HCT116 (cell line): ENCODE measurements around the gene DOCK4. TPM values are rescaled to one million over a fixed set of nuclear protein-coding genes. Genes with fewer than 3 reads are reported as not detected.

Experiments used
- ATAC-seq: fragments of 200-7000 bp; cut with Tn5 transposase; 2 replicates; pipeline ENCODE4 v1.9.1; 2020; ENCODE audit warnings: mild to moderate bottlenecking, moderate library complexity
- BruUV-seq: library from RNA; stranded (reverse); fragments of 400-500 nt; replicated peaks from 2 replicates; lab custom pipeline; 2021; lab: Mats Ljungman, UMichigan
- CTCF ChIA-PET: fragments of 300-600 bp; sonication (Branson Sonifier 250); formaldehyde crosslinking; loops from one replicate; lab custom pipeline; 2021; ENCODE audit warnings: antibody characterized with exemption; lab: Charles Lee
- POLR2A ChIA-PET: fragments of 300-600, 350-600 bp; sonication (Branson Sonifier 250); formaldehyde crosslinking; loops from one replicate; lab custom pipeline; 2021; ENCODE audit warnings: antibody characterized with exemption; lab: Charles Lee
- RAD21 ChIA-PET, 2 experiments: fragments of 300-600 bp; sonication (Branson Sonifier 250); formaldehyde crosslinking; loops; one replicate each; lab custom pipeline; 2023; ENCODE audit warnings: low total read pairs in 2 of 2; ENCODE audit not compliant: uncharacterized antibody in 2 of 2, unreplicated experiment in 2 of 2, low non-redundant PET in 1 of 2; lab: Charles Lee
- DNase-seq: peaks from one replicate; pipeline ENCODE4 v3.0.0-alpha.2; 2010; ENCODE audit warnings: low read depth, low spot score
- H2AFZ ChIP-seq: fragments of 200-600 bp; shearing (Covaris generic), sonication (generic); 2 replicates; pipeline ENCODE4 v1.6.1; 2017; ENCODE audit warnings: low read depth, mixed run types, mixed read lengths, antibody characterized with exemption, low read length; ENCODE audit not compliant: poor library complexity, severe bottlenecking
- H3K27ac ChIP-seq: 2 replicates; pipeline ENCODE4 v1.5.1; 2012; ENCODE audit warnings: low read depth, low read length
- H3K27me3 ChIP-seq: fragments of 200-600 bp; sonication (generic); 2 replicates; pipeline ENCODE4 v1.6.1; 2016; ENCODE audit warnings: mixed run types, low read length, mixed read lengths; ENCODE audit not compliant: insufficient read depth
- H3K36me3 ChIP-seq, 2 experiments: fragments of 200-500 bp in 1 of 2; fragments of 200-600 bp in 1 of 2; sonication (Bioruptor generic) in 1 of 2; sonication (generic) in 1 of 2; 2 replicates each; pipeline versions ENCODE4 v1.5.1 to v1.6.1; 2014 to 2016; ENCODE audit warnings: low read length in 2 of 2, inconsistent platforms in 1 of 2, mixed read lengths in 1 of 2, mixed run types in 1 of 2; ENCODE audit not compliant: insufficient read depth in 2 of 2, control insufficient read depth in 1 of 2
- H3K4me1 ChIP-seq, 2 experiments: fragments of 200-600 bp in 1 of 2; sonication (generic) in 1 of 2; 2 replicates each; pipeline versions ENCODE4 v1.5.1 to v1.6.1; 2012 to 2017; ENCODE audit warnings: low read length in 2 of 2, inconsistent platforms in 1 of 2, mild to moderate bottlenecking in 1 of 2, mixed read lengths in 1 of 2, mixed run types in 1 of 2, moderate library complexity in 1 of 2; ENCODE audit not compliant: insufficient read depth in 2 of 2, control insufficient read depth in 1 of 2
- H3K4me2 ChIP-seq: fragments of 200-600 bp; sonication (generic); 2 replicates; pipeline ENCODE4 v1.6.1; 2017; ENCODE audit warnings: mixed run types, low read length, mixed read lengths
- H3K4me3 ChIP-seq, 2 experiments: fragments of 200-600 bp in 1 of 2; sonication (generic) in 1 of 2; replicated peaks in 1 of 2; 2 replicates each; pipeline ENCODE4 v1.5.1; 2011 to 2016; ENCODE audit warnings: low read length in 2 of 2, control low read depth in 1 of 2, low read depth in 1 of 2, mild to moderate bottlenecking in 1 of 2, mixed read lengths in 1 of 2, mixed run types in 1 of 2
- H3K79me2 ChIP-seq: fragments of 200-600 bp; sonication (generic); 2 replicates; pipeline ENCODE4 v1.6.1; 2017; ENCODE audit warnings: mild to moderate bottlenecking, mixed run types, low read length, moderate library complexity, mixed read lengths; ENCODE audit not compliant: insufficient read depth
- H3K9ac ChIP-seq: fragments of 200-600 bp; sonication (generic); 2 replicates; pipeline ENCODE4 v1.6.1; 2016; ENCODE audit warnings: low read length, mixed read lengths
- H3K9me2 ChIP-seq: fragments of 200-600 bp; sonication (generic), shearing (Covaris generic); 2 replicates; pipeline ENCODE4 v1.6.1; 2017; ENCODE audit warnings: mixed run types, mild to moderate bottlenecking, moderate library complexity; ENCODE audit not compliant: insufficient read depth
- H3K9me3 ChIP-seq, 2 experiments: fragments of 200-500 bp in 1 of 2; fragments of 200-600 bp in 1 of 2; sonication (Bioruptor generic) in 1 of 2; sonication (generic) in 1 of 2; 2 replicates each; pipeline ENCODE4 v1.6.1; 2014 to 2017; ENCODE audit warnings: low read length in 2 of 2, mixed read lengths in 2 of 2, inconsistent platforms in 1 of 2, low read depth in 1 of 2, mild to moderate bottlenecking in 1 of 2, mixed run types in 1 of 2, moderate library complexity in 1 of 2; ENCODE audit not compliant: control insufficient read depth in 1 of 2, insufficient read depth in 1 of 2
- H4K20me1 ChIP-seq: fragments of 200-600 bp; sonication (generic), shearing (Covaris generic); 2 replicates; pipeline ENCODE4 v1.6.1; 2017; ENCODE audit warnings: mixed run types, mild to moderate bottlenecking, moderate library complexity; ENCODE audit not compliant: insufficient read depth
- ATF3 ChIP-seq: IDR thresholded peaks from 2 replicates; pipeline ENCODE4 v1.6.1; 2012
- CBX3 ChIP-seq: IDR thresholded peaks from 2 replicates; pipeline ENCODE4 v1.6.1; 2012; ENCODE audit warnings: low read depth
- CEBPB ChIP-seq: IDR thresholded peaks from 2 replicates; pipeline ENCODE4 v1.6.1; 2012; ENCODE audit warnings: low read depth
- EGR1 ChIP-seq: IDR thresholded peaks from 2 replicates; pipeline ENCODE4 v1.6.1; 2012; ENCODE audit warnings: low read depth
- EZH2 ChIP-seq: fragments of 200-600 bp; sonication (generic); IDR thresholded peaks from 2 replicates; pipeline ENCODE4 v1.6.1; 2017; ENCODE audit warnings: antibody characterized with exemption, mixed run types
- FOSL1 ChIP-seq: IDR thresholded peaks from 2 replicates; pipeline ENCODE4 v1.6.1; 2012; ENCODE audit warnings: low read depth
- JUND ChIP-seq: IDR thresholded peaks from 2 replicates; pipeline ENCODE4 v1.6.1; 2012
- MAX ChIP-seq: IDR thresholded peaks from 2 replicates; pipeline ENCODE4 v1.6.1; 2012
- POLR2A ChIP-seq: IDR thresholded peaks from 2 replicates; pipeline ENCODE4 v1.7.0; 2011; ENCODE audit warnings: borderline replicate concordance; ENCODE audit not compliant: insufficient read depth, insufficient read length; ENCODE audit errors: extremely low read depth
- POLR2AphosphoS5 ChIP-seq: IDR thresholded peaks from 2 replicates; pipeline ENCODE4 v1.6.1; 2011; ENCODE audit warnings: mild to moderate bottlenecking, low read depth, low read length, moderate library complexity
- REST ChIP-seq: IDR thresholded peaks from 2 replicates; pipeline ENCODE4 v1.6.1; 2012; ENCODE audit warnings: low read depth
- TCF7L2 ChIP-seq: IDR thresholded peaks from 2 replicates; pipeline ENCODE4 v1.7.0; 2011; ENCODE audit warnings: borderline replicate concordance, inconsistent platforms; ENCODE audit not compliant: insufficient read depth, insufficient read length; ENCODE audit errors: extremely low read depth
- YY1 ChIP-seq: IDR thresholded peaks from 2 replicates; pipeline ENCODE4 v1.6.1; 2011; ENCODE audit warnings: low read length, low read depth, moderate library complexity, mild to moderate bottlenecking; ENCODE audit not compliant: insufficient replicate concordance; ENCODE audit errors: extremely low read depth
- ZBTB33 ChIP-seq: IDR thresholded peaks from 2 replicates; pipeline ENCODE4 v1.6.1; 2011; ENCODE audit warnings: mild to moderate bottlenecking, low read length, moderate library complexity; ENCODE audit not compliant: insufficient replicate concordance; ENCODE audit errors: extremely low read depth
- ZNF274 ChIP-seq: fragments of 200-500 bp; sonication (Bioruptor generic); IDR thresholded peaks from 2 replicates; pipeline ENCODE4 v1.6.1; 2014; ENCODE audit warnings: mild to moderate bottlenecking, low read depth, low read length, inconsistent platforms
- intact Hi-C: fragments of 100-400 bp; cut with micrococcal nuclease; formaldehyde crosslinking; loops from 2 replicates; pipeline ENCODE4 v1.10.0; 2022
- total RNA-seq: library from RNA; stranded (reverse); gene quantifications from one replicate; pipeline ENCODE4 v1.2.1, GENCODE V29; 2021; ENCODE audit not compliant: unreplicated experiment

Gene DOCK4
- total RNA-seq, 1 experiment from 2014 or later: 2.2 TPM

GRCh38 chr7:111869280-111869679, 336.9 kb downstream of the DOCK4 start:
- Histone ChIP-seq H3K9me2 (no peaks in the 10 kb centered on the region), H3K27ac (no peak overlapping the region), H3K79me2 (no peaks in the 10 kb centered on the region), H2AFZ (no peak overlapping the region), H3K9me3 (no peaks in the 10 kb centered on the region), H3K4me2 (no peak overlapping the region), H4K20me1 (no peaks in the 10 kb centered on the region), H3K36me3 (no peaks in the 10 kb centered on the region), H3K27me3 (no peaks in the 10 kb centered on the region), H3K4me1 (no peaks in the 10 kb centered on the region), H3K9ac (no peak overlapping the region), H3K4me3 (no peak overlapping the region)
- ATAC-seq (no peak), DNase-seq (no peak)
- RAD21 ChIA-PET: no interaction called here
- CTCF ChIA-PET: no interaction called here
- no peak for TF ChIP-seq ZNF274
- no peak for TF ChIP-seq EGR1
- TF ChIP-seq JUND: no peak
- no peak for TF ChIP-seq EZH2
- no peak for TF ChIP-seq CEBPB
- TF ChIP-seq TCF7L2: no peak
- TF ChIP-seq YY1: no peak
- TF ChIP-seq ZBTB33: no peak
- no peak for TF ChIP-seq MAX
- TF ChIP-seq POLR2AphosphoS5: no peak
- no peak for TF ChIP-seq POLR2A
- TF ChIP-seq CBX3: no peak
- TF ChIP-seq REST: no peak
- TF ChIP-seq ATF3: no peak
- TF ChIP-seq FOSL1: no peak
- POLR2A ChIA-PET: no interaction called here
- intact Hi-C loops: no loop called here
- BruUV-seq: no TSS peak
